ENCODE results near the gene TCTN2.

DNA sequence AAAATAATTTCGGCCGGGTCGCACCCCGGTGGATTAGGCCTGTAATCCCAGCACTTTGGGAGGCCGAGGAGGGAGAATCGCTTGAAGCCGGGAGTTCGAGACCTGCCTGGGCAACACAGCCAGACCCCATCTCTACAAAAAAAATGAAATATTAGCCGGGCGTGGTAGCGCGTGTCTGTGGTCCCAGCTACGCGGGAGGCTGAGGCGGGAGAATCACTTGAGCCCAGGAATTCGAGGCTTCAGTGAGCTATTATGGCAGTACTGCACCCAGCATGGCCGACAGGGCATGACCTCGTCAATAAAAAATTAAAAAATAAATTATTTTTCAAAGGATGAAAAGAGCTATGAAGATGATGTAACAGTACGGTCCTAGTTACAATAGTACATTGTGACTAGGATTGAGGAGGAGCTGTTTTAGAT, 36.8 kb upstream of the TCTN2 start:
- TF ChIP-seq, protein P1, sequence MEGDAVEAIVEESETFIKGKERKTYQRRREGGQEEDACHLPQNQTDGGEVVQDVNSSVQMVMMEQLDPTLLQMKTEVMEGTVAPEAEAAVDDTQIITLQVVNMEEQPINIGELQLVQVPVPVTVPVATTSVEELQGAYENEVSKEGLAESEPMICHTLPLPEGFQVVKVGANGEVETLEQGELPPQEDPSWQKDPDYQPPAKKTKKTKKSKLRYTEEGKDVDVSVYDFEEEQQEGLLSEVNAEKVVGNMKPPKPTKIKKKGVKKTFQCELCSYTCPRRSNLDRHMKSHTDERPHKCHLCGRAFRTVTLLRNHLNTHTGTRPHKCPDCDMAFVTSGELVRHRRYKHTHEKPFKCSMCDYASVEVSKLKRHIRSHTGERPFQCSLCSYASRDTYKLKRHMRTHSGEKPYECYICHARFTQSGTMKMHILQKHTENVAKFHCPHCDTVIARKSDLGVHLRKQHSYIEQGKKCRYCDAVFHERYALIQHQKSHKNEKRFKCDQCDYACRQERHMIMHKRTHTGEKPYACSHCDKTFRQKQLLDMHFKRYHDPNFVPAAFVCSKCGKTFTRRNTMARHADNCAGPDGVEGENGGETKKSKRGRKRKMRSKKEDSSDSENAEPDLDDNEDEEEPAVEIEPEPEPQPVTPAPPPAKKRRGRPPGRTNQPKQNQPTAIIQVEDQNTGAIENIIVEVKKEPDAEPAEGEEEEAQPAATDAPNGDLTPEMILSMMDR (IDR thresholded peaks at IDR 0.05), result no peak
- no peak for TF ChIP-seq POLR2A (IDR thresholded peaks at IDR 0.05)
